Pancreas (tissue), 10 donors: ENCODE measurements around the gene ATP1B3. TPM values are rescaled to one million over a fixed set of nuclear protein-coding genes. Genes with fewer than 3 reads are reported as not detected.

ENCODE experiments used
- ATAC-seq, 4 donors: fragments of 200-7000 bp; cut with Tn5 transposase; one replicate each; pipeline versions ENCODE4 v1.8.0 to v1.9.1; 2020; ENCODE audit warnings: mild to moderate bottlenecking in 4 of 4, moderate library complexity in 4 of 4
- DNase-seq, 6 donors: peaks; one replicate each; pipeline ENCODE4 v3.0.0-alpha.2; 2020
- FAIRE-seq: peaks from 2 replicates; lab custom pipeline; 2012; peaks lifted over from hg19 to GRCh38; lab: Jason Lieb, UNC
- H3K27ac ChIP-seq, 4 donors: fragments of 200-600 bp; sonication (generic); 1 replicate in 3 of 4; 2 replicates in 1 of 4; pipeline versions ENCODE4 v1.5.0 to v1.8.0; 2020
- H3K27me3 ChIP-seq, 4 donors: fragments of 200-600 bp; one replicate each; pipeline ENCODE4 v1.8.0; 2021
- H3K36me3 ChIP-seq, 3 donors: fragments of 200-600 bp; sonication (generic) in 1 of 3; one replicate each; pipeline versions ENCODE4 v1.5.0 to v1.8.0; 2020 to 2021
- H3K4me1 ChIP-seq, 3 donors: fragments of 200-600 bp; one replicate each; pipeline ENCODE4 v1.8.0; 2021
- H3K4me3 ChIP-seq, 4 donors: fragments of 200-600 bp; sonication (generic) in 2 of 4; one replicate each; pipeline versions ENCODE4 v1.5.0 to v1.8.0; 2020 to 2021
- H3K9me3 ChIP-seq, 4 donors: fragments of 200-600 bp; one replicate each; pipeline ENCODE4 v1.8.0; 2021
- CTCF ChIP-seq, 4 donors: fragments of 200-600 bp; sonication (generic) in 3 of 4; IDR thresholded peaks; one replicate each; pipeline versions ENCODE4 v1.5.0 to v1.8.0; 2021; ENCODE audit warnings: antibody characterized with exemption in 4 of 4
- WGBS, 2 donors: extraction: QIAGEN DNeasy Blood & Tissue Kit; methylation state at CpG; one replicate each; pipeline ENCODE4 v1.1.7; 2013; 5-methylcytosine and 5-hydroxymethylcytosine counted together
- intact Hi-C, 3 donors: fragments of 100-400 bp; cut with DNase I; formaldehyde crosslinking; loops; one replicate each; pipeline versions ENCODE4 v1.11.1 to v1.14.2; 2022
- polyA plus RNA-seq, 2 donors: library from polyadenylated mRNA; stranded (reverse); fragments of 200-250 nt; gene quantifications; one replicate each; pipeline ENCODE4 v1.2.3, GENCODE V29; 2013
- total RNA-seq, 6 donors: library from RNA; stranded (reverse); fragmentation: NEBNext Ultra II Directional in 4 of 6; extraction: Animal tissue kit (Norgen Biotek cat#: 25700) in 4 of 6; gene quantifications; one replicate each; pipeline versions ENCODE4 v1.2.1 to v1.2.4, GENCODE V29; 2021 to 2023
- donor health status: healthy with polysubstance abuse.
- donor health status: DM: no; HTN: no; CAD: no; lungs with moderate emphysema.
- donor health status: DM: no; HTN: no; CAD: no.
- donor health status: control.
- donor health status: control.
- donor health status: Bipolar disorder and iron deficiency.
- donor health status: DM: yes; HTN: yes; CAD: no.
- donor health status: DM: no; HTN: no; CAD: no.
- donor health status: DM: no; HTN: no; CAD: no.
- donor health status: DM: yes; HTN: yes; CAD: no.

ATP1B3 gene
- total and polyA plus RNA-seq, 8 donors: 6.7 to 53.0 (median 21.2) TPM

DNA sequence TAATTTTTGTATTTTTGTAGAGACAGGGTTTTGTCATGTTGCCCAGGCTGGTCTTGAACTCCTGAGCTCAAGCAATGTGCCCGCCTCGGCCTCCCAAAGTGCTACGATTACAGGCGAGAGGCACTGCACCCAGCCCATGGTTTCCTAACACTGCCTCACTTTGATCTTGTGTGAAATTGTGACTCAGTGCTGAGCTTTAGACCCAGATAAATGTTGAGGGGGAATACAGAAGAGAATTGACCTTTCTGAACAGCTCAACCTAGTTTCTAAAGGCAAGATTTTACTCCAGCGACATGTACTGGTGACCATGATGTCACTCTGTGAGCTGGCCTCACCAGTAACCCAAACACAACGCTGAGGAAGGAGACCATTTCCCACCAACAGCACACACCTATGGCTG, 73.5 kb downstream of the ATP1B3 start:
- FAIRE-seq: no peak
- H3K27ac ChIP-seq: no peak overlapping the region
- no peaks in the 10 kb centered on the region for H3K4me1 ChIP-seq
- no peak for DNase-seq
- no peaks in the 10 kb centered on the region for H3K27me3 ChIP-seq
- H3K9me3 ChIP-seq: no peaks in the 10 kb centered on the region
- H3K4me3 ChIP-seq: no peak overlapping the region
- no peak for TF ChIP-seq CTCF (IDR thresholded peaks at IDR 0.05)
- peaks cover 0 to 4% (median 0%) of the 10 kb centered on the region in 3 donors for H3K36me3 ChIP-seq
- 97 to 100% methylated on average over 6 of the region's 6 CpGs for WGBS, 2 donors
- intact Hi-C loops: no loop called here
- no peak for ATAC-seq

GRCh38 chr3:141950572-141951493, 74.4 kb downstream of the ATP1B3 start:
- Histone ChIP-seq H3K4me1 (no peaks in the 10 kb centered on the region), H3K27ac (no peak overlapping the region), H3K4me3 (no peak overlapping the region), H3K36me3 (peaks cover 0 to 4% (median 0%) of the 10 kb centered on the region in 3 donors), H3K9me3 (no peaks in the 10 kb centered on the region), H3K27me3 (no peaks in the 10 kb centered on the region)
- DNase-seq (no peak), ATAC-seq (no peak), FAIRE-seq (no peak)
- intact Hi-C loops: no loop called here
- TF ChIP-seq CTCF (IDR thresholded peaks at IDR 0.05): no peak
- 86 to 91% methylated on average over 4 of the region's 4 CpGs for WGBS, 2 donors

GRCh38 chr3:141952611-141953010, 76.2 kb downstream of the ATP1B3 start:
- WGBS, 2 donors: 91 to 94% methylated on average over 2 of the region's 2 CpGs
- no peak for DNase-seq

GRCh38 chr3:141955175-141955574, 78.7 kb downstream of the ATP1B3 start:
- H3K9me3 ChIP-seq: no peaks in the 10 kb centered on the region
- H3K36me3 ChIP-seq: peaks cover 0 to 4% (median 4%) of the 10 kb centered on the region in 3 donors
- WGBS, 2 donors: 89 to 90% methylated on average over 6 of the region's 6 CpGs
- no peaks in the 10 kb centered on the region for H3K4me1 ChIP-seq
- H3K27ac ChIP-seq: no peak overlapping the region
- intact Hi-C loops: no loop called here
- no peak for FAIRE-seq
- no peaks in the 10 kb centered on the region for H3K27me3 ChIP-seq
- TF ChIP-seq CTCF (IDR thresholded peaks at IDR 0.05): no peak
- no peak for DNase-seq
- H3K4me3 ChIP-seq: no peak overlapping the region
- ATAC-seq: no peak

More at GRCh38 chr3:141952611-141953010, 76.2 kb downstream of the ATP1B3 start:
- Histone ChIP-seq H3K9me3 (no peaks in the 10 kb centered on the region), H3K27ac (no peak overlapping the region), H3K27me3 (no peaks in the 10 kb centered on the region), H3K4me3 (no peak overlapping the region), H3K4me1 (no peaks in the 10 kb centered on the region), H3K36me3 (peaks cover 0 to 4% (median 0%) of the 10 kb centered on the region in 3 donors)
- no peak for ATAC-seq
- no peak for FAIRE-seq
- intact Hi-C loops: no loop called here
- TF ChIP-seq CTCF (IDR thresholded peaks at IDR 0.05): no peak
